Dedifferentiated amniotic fluid mesenchymal stem cell (primary cell): ENCODE results near the gene JAKMIP2.

ENCODE experiments used
- DNase-seq: peaks from one replicate; pipeline ENCODE4 v3.0.0-alpha.2; 2016; ENCODE audit errors: extremely low spot score

JAKMIP2 gene

DNA sequence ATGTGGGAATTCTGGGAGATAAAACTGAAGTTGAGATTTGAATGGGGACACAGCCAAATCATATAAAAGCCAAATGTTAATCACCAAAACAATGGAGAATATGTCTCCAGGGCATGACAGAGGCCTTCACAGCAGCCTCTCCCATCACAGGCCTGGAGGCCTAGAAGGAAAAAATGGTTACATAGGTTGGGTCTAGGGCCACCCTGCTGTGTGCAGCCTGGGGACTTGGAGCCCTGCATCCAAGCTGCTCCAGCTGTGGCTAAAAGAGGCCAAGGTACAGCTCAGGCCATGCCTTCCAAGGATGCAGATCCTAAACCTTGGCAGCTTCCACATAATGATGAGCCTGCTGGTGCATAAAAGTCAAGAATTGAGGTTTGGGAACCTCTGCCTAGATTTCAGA, 85.1 kb downstream of the JAKMIP2 start:
- no peak for DNase-seq

DNA sequence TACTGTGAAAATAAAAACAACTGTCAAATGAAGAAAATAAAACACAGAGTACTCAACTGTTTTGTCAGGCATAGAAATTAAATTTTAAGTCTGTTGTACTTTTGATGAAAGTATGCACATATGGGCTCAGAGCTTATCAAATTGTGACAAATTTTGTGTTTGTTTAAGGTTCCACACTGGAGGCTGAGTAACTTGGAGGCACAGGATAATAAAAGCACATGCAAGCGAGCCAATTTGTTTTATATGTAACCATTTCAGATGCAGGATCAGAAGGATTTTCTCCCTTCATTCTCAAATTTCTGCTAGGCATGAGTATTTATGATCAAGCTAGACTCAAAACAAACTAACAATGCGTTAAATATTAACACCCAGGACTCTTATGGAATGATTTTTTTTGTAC, 87.8 kb downstream of the JAKMIP2 start:
- no peak for DNase-seq

DNA sequence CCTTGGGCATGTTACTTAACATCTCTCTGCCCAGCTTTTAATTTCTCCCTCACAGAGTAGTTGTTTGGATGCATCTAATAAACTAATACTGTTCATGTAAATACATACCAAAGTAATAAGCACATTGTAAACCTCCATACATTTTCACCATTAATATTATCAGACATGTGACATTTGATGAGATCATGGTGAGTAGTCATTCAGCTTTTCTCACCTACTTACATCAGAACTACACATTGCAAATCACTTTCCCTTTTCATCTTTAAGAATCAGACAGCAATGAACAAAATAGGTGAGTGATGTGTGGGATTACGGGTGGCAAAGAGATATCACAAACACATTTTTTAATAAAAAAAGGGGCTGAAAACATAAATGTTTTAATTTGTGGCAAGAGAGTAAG, 89.3 kb downstream of the JAKMIP2 start:
- no peak for DNase-seq

DNA sequence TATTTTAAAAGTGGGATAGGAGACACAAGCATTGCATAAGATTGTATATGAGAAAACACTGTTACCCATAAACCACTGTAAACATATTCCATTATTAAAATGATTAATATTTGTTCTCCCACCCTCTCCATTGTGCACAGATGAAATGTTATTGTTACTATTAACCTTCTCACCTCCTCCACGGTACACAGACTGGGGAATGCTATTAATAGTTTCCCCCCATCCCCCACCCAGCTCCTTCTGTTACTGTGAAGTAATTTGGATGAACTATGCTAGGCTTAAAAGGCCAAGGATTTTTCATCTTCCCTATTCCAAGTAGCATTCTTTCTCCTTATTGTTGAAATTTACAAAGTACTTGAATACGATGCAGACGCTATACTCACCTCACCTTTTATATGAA, 91.4 kb downstream of the JAKMIP2 start:
- DNase-seq = no peak

DNA sequence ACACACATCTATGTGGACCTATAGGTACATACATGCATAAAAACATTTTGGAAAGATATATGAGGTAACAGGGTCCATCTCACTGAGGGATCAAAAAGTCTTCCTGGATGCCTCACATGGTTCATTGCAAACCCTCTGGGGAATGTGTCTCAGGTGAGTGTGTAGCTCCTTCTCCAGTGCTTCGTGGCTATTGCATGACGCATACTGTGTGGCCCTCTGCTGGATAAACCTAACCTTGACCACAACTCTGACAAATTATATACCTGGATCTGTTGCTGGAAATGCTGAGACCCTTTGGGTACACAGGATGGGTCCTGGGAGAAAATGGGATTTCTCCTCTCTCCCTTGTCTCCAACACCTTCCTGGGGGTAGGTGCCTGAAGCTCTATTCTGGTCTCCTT, 91.9 kb downstream of the JAKMIP2 start:
- no peak for DNase-seq

DNA sequence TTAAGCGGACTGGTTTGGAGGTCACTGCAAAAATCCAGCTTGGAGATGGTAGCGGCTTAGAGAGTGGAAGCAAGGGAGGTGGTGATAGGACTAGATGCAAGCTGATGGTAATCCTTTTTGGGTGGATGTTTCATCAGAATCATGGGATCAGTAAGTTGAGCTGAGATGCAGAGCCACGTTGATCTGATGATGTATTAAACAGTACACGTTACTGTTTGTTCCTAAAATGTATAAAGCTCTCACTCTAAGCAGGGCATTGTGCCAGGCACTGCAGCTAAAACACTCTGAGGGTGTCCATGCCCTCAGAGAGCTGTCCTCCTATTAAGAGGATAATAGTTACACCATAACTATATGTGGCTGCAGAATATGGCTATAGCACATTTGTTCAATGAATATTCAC, 93.1 kb downstream of the JAKMIP2 start:
- no peak for DNase-seq

DNA sequence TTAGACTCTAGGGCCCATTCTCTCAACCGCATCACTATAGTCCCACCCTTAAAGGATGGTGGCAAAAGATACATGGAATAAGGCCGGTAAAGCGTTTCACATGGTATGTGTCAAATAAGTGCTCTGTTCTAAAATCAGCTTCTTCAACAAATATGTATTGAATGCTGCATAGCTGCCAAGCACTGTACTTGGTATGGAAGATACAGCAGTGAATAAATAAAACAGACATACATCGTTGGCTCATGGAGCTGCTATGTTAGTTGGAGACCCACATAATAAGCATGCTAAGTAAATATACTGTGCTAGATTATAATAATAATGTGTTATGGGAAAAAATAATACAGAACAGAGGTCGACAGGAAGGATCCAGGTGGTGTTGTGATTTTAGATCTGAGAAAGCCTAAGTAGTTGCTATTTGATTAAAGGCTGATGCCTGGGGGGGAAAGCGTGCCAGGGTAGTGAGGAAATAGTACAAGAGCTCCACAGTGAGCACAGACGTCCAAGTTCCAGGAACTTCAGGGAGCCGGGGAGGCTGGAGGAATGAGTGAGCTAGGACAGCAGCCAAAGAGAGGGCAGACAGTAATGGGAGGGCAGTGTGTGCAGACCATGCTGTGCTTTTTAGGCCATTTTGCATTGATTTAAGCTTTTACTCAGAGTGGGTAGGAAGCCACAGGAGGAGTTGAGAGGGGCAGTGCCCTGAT, 93.7 kb downstream of the JAKMIP2 start:
- no peak for DNase-seq

DNA sequence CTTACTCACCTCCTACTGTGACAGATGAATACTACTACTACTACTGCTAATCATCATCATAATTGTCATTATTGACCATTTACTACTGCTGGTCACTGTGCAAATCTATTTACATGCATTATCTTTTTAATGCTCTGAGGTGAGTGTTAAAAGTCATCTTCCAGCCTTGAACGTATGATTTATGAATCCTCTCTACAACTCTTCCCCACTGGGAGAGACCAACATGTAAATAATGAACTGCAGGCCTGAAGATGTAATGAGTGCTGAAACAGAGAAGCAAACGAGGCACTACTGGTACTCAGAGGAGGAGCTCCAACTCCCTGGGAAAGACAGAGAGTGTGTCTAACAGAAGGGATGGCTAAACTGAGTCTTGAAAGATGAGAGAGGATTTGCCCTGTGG, 95.4 kb downstream of the JAKMIP2 start:
- no peak for DNase-seq

DNA sequence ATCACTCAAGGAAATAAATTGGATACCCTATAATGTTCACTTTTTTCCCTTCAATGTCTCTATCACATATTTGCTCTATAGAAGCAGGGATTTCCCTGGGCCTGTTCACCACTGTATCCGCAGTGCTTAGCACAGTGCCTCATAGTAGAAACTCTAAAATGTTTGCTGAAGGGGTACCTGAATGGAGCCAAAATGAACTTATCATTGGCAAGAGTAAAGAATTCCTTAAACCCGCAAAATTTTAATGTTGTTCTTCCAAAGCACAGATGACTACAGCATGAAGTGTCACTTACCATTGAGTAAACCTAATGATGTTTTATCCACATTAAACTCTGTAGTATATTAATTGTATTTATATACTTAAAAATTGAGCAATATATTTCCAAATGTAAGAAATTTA, 96.1 kb downstream of the JAKMIP2 start:
- DNase-seq = no peak

DNA sequence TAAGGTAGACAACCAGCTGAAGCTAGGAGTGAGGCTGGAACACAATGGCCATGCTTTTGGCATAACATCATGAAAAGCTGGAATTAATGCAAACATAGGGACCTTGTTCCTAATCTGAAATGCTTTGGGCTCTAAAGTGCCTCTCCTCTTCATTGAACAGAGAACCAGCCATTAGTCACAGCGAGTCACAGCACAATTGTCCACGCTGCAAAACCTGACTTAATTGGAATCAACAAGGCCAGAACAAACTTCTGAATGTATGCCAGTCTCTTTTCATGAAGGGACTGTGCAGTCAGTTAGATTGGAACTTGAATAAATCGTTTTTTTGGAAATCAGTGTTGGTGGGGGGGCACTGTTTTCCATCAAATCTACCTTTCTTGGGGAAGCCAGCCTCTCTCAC, 96.5 kb downstream of the JAKMIP2 start:
- no peak for DNase-seq

DNA sequence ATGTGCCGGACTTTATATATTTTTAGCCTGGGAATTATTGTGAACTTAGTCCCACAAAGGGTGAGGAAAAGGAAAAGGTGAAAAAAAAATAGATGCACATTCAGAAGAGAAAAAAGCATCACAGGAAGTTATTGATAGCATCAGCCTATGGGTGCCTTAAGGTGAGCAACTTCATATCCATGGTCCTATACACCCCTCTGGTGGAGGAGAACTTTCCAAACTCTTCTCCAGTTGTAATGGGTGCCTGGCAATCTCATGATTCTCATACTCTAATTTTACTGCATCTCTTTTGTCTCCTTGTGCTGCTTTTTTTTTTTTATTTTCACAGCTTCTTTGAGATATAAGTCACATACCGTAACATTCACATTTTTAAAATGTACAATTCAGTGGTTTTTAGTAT, 107.4 kb downstream of the JAKMIP2 start:
- DNase-seq = no peak

DNA sequence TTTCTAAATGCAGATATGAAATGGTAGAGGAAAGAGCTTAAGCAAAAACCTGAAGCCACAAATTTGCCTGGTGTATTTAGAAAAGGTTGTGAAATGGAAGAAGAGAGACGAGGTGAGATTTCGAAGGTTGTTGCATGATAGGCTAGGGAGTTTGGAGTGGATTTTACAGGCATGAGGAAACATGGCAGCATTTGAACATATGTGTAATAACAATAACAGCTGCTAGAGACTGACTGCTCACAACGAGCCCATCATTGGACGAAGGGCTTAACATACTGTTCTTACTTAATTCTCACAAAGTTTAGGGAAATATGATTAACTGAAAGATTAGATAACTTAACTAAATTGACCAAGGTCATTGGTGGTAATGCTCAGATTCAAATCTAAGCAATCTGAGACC, 108.1 kb downstream of the JAKMIP2 start:
- DNase-seq = no peak

DNA sequence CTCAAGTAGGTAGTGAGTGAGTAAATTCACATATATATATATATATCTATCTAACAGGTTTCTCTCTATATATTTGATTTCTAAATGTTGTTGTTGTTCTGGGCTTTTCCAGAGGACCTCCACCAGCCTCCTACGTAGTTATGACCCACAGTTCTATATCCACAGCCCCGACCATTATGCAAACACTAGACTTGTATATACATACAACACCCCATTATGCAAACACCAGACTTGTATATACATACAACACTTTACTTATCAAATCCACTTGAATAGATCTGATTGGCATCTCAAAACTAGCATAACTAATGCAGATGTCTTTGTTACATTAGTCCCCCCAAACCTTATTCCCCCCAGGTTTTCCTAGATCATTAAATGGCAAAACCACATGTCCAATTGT, 108.7 kb downstream of the JAKMIP2 start:
- no peak for DNase-seq

DNA sequence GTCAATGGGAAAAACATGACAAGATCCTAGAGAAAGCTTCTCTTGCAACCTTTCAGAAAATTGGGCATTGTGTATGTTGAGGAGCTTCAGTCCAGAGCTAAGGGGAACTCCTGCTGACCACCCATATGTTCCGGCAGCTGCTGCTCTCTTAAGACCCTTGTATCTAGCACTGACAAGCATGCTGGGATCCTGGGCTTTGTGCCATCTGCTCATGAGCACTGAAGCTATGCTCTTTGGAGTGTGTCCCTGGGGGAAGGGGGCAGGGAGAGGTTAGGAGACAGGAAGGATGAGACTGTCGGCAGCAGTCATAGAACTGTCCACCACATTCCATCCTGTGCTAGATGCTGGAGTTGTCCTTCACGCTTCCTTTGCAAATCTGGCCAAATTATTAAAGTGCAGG, 109.3 kb downstream of the JAKMIP2 start:
- DNase-seq = no peak

DNA sequence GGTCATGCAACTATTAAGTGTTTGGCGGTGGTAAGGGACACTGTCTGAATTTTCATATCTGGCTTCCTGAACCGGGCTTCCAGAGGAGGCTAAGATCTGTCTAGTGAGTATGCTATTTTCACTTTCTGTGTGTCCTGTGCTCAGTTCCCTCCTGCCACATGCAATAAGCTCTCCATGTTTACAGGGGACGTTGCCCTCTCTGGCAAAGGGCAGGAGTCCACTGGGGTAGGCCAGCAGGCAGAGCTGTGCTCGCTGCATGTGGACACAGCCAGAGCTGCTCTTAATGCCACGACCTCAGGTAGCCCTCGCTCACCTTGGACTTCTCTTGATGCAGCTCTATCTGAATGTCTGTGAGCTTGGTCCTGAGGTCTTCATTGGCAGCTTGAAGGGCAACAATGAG, 111.2 kb downstream of the JAKMIP2 start:
- DNase-seq = no peak

DNA sequence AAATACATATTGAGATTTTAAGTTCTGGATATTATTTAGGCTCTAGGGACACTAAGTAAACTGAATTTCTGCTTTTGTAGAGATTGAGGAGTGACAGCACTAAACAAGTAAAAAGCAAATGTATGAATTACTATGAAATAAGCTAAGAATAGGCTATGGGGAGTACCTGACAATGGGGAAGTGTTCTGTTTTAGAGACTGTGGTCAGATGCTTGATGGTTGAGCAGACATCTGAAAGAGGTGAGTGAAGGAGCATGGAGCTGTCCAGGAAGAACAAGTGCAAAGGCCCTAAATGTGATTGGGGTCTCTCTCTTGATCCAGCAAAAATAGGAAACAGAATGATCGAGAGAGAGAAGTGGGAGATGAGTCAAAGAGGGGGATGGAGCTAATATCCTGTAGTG, 111.7 kb downstream of the JAKMIP2 start:
- no peak for DNase-seq

DNA sequence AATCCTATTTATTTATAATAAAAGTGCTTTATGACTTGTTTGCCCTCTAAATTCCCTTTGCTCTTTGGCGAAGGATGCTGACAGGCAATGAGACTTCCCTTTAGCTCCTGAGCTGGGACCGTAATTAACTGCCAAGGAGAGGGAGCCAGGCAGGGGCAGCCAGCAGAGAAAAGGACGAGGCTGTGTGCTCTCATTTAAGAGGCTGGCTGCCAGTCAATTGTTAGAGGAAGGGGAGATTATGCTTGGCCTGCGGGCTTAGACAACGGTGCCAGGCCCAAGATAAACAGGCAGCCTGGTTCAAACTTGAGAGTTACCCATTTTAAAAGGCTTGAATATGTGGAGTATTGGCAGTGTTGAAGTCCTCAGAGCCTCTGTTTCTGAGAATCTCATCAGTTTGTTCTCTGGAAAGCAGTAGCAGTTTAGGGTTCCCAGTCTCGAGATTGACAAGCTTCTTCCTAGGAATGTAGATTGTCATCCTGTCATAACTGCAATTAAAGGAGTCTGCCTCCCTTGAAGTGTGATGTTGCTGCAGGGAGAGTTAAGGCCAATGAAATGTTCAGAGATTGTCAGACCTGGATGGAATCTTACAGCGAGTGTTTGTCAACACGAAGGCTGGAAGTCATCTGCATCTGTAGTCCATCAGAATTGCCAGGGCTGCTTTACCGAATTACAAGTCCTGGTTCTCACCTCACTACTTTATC, 113.2 kb downstream of the JAKMIP2 start:
- DNase-seq = no peak

DNA sequence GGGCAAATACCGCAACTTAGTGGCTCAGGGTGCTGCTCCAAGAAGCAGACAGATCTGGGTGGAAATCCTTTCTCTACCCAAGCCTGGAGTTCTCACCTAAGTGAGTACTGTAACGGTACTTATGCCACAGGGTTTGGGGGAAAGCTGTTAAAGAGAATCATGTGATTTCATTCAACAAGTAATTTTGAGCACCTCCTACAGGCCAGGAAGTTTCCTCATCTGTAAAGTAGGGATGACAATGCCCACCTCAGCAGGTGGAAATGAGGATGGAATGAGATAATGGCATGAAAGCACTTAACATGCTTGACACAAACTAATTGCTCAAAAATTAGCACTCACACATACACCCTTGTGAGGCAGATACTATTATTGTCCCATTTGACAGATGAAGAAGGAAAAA, 114.1 kb downstream of the JAKMIP2 start:
- no peak for DNase-seq

DNA sequence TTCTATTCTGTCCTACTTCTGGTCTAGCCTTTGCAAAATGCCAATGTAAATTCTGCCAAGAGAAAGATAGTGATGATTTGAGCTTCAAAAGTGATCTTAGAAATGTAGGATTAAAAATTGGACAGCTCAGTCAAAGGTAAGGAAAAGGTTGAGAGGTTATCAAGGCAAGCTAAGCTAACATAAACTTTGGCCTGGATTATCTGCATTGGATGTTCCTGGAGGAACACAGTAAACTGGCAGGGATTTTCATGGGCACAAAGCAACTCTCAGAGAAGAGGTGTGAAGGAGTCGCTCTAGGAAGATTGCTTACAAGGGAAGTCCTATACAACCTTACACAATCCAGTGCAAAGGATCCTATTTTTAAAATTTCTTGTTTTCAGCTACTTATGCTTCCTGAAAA, 115.2 kb downstream of the JAKMIP2 start:
- no peak for DNase-seq

DNA sequence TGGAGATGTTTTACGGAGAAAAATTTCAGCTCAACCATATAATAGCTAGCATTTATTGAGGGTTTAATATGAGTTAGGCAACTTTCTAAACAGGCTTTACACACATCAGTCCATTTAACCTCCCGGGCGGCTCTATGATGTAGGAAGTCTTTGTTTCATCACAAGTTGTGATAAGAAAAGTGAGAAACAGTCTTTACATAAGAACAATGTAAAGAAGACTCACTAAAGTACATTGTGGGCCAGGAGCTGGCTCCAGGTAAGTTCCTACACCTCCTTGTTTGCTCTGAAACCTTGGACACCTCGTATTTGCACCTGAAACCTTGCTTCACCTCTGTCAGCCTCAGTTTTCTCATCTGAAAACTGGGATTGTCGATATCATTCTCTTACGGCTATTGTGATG, 116.1 kb downstream of the JAKMIP2 start:
- no peak for DNase-seq

DNA sequence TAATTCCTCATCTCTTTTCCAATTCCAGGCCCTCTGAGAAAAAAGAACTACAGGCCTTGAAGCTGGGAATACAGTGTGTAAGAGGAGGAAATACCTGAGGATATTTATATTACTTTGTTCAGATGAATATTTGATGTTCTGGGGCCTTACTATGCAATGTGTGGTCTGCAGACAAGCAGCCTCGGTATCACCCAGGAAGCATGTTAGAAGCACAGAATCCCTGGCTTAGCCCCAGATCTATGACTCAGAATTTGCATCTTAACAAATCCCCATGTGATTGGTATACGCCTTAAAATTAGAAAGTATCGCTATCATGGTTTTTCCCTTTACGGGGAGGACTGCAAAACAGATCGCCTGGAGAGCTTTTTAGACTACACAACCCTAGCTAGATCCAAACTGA, 121.0 kb downstream of the JAKMIP2 start:
- no peak for DNase-seq

DNA sequence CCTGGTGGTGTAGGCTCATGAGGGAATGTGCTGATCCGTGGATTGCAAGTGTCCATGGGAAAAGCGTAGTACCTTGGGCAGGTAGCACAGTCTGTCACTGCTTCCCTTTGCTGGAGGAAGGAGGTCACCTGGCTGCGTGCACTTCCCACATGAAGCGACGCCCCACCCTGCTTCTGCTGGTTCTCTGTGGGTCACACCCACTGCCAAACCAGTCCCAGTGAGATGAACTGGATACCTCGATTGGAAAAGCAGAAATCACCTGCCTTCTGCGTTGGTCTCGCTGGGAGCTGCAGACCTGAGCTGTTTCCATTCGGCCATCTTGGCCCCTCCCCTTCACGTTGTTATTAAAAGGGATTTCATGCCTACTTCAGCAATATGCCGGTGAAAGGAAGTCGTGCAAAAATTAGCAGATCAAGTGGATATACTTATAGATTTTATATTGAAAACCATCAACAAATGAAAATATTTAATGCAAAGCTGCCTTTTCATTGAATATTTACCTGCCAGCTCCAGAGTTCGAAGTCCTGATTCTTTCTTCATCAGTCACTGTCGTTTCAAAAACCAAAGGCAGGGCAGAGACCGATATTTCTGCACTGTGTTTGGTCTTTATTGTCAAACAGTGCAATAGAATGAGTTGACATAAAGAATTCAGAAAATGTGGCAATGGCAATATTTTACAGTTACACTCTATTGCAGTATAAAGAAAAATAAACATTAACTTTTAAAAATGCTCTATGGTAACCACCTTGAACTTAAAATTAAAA, 123.2 kb downstream of the JAKMIP2 start:
- no peak for DNase-seq

DNA sequence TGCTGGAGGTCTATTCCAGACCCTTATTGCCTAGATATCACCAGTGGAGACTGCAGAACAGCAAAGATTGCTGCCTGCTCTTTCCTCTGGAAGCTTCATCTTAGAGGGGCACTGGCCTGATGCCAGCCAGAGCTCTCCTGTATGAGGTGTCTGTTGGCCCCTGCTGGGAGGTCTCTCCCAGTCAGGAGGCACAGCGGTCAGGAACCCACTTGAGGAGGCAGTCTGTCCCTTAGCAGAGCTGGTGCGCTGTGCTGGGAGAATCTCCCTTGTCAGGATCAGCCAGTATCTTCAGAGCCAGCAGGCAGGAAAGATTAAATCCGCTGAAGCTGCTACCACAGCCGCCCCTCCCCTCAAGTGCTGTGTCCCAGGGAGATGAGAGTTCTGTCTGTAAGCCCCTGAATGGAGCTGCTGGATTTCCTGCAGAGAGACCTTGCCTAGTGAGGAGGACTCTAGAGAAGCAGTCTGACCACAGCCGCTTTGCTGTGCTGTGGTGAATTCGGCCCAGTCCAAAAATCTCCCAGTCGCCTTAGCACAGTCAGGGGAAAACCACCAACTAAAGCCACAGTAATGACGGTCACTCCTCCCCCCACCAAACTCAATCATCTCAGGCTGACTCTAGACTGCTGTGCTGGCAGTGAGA, 124.1 kb downstream of the JAKMIP2 start:
- no peak for DNase-seq
